NK-92 (cell line): ENCODE measurements around the gene TMEM214.

Experiments used
- DNase-seq: peaks from one replicate; lab custom pipeline; 2025; ENCODE audit not compliant: unreplicated experiment; lab: John Stamatoyannopoulos, UW

Gene TMEM214

DNA sequence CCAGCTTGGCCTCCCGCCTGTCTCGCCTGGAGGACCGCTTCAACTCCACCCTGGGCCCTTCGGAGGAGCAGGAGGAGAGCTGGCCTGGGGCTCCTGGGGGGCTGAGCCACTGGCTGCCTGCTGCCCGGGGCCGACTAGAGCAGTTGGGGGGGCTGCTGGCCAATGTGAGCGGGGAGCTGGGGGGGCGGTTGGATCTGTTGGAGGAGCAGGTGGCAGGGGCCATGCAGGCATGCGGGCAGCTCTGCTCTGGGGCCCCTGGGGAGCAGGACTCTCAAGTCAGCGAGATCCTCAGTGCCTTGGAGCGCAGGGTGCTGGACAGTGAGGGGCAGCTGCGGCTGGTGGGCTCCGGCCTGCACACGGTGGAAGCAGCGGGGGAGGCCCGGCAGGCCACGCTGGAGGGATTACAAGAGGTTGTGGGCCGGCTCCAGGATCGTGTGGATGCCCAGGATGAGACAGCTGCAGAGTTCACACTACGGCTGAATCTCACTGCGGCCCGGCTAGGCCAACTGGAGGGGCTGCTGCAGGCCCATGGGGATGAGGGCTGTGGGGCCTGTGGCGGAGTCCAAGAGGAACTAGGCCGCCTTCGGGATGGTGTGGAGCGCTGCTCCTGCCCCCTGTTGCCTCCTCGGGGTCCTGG lies 50.1 kb downstream of the TMEM214 start:
- no peak for DNase-seq

DNA sequence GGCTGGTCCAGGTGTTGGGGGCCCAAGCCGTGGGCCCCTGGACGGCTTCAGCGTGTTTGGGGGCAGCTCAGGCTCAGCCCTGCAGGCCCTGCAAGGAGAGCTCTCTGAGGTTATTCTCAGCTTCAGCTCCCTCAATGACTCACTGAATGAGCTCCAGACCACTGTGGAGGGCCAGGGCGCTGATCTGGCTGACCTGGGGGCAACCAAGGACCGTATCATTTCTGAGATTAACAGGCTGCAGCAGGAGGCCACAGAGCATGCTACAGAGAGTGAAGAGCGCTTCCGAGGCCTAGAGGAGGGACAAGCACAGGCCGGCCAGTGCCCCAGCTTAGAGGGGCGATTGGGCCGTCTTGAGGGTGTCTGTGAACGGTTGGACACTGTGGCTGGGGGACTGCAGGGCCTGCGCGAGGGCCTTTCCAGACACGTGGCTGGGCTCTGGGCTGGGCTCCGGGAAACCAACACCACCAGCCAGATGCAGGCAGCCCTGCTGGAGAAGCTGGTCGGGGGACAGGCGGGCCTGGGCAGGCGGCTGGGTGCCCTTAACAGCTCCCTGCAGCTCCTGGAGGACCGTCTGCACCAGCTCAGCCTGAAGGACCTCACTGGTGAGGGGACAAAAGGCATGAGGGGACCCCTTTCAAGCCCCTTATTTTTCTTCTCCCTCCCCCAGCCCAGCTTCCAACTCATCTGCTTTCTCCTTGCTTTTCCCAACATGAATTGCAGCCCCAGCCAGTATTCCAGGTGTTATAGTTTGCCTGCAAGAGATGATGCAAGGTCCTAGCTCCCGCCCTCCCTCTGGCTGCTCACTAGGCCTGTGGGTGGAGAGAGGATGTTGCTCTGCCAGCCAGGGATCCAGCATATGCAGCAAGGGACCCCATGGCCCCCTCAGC lies 50.9 kb downstream of the TMEM214 start:
- DNase-seq = no peak

DNA sequence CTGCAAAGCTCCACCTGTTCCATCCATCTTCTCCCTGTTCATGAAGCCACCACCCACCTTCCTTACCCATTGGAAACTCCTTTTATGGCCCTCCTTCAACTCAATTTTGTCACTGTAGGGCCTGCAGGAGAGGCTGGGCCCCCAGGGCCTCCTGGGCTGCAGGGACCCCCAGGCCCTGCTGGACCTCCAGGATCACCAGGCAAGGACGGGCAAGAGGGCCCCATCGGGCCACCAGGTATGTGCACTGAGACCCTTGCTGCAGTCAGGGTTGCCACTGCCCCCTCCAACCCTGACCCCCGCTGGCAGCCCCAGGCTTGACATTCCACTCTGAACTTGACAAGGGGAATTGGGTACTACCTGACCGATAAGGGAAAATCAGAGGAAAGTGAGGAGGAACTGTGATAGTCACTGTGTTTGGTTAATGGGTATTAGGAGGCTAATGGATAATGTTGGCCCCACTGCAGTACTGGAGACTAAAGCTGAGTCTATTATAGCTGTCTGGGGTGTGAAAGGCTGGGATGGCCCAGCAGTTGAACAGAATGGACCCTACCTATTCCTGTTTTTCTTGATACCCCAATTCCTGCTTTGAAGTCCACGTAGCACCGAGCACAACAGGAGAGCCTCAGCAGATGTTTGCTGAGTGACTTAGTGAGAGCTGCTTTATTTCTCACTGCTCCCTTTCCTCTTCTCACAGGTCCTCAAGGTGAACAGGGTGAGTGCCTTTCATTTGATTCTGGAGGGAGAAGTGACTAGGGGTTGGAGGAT lies 51.7 kb downstream of the TMEM214 start:
- DNase-seq = no peak

DNA sequence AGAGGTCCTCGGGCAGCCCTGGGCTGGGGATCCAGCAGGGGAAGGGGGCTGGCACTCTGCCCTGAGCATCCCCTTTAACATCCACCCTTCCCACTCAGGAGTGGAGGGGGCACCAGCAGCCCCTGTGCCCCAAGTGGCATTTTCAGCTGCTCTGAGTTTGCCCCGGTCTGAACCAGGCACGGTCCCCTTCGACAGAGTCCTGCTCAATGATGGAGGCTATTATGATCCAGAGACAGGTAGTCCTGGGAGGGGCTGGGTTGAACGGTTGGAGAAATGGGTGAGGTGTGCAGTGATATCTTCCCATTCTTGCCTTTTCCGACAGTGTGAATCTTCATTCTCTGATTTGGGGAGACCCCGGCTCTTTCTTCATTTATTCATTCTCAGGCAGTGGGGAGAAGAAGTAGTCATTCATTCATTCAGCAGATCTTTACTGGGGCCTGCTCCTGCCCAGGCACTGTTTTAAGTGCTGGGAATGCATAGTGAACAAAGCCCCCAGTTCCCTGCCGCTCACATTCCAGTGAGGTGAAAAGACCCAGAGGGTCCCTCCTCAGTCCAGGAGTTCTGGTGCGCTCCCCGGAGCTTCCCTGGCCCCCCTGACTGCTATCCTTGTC lies 52.4 kb downstream of the TMEM214 start:
- no peak for DNase-seq

DNA sequence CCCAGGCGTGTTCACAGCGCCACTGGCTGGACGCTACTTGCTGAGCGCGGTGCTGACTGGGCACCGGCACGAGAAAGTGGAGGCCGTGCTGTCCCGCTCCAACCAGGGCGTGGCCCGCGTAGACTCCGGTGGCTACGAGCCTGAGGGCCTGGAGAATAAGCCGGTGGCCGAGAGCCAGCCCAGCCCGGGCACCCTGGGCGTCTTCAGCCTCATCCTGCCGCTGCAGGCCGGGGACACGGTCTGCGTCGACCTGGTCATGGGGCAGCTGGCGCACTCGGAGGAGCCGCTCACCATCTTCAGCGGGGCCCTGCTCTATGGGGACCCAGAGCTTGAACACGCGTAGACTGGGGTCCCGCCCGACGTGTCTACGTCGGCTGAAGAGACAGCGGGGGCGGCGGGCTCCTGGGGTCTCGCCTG lies 52.9 kb downstream of the TMEM214 start:
- no peak for DNase-seq

DNA sequence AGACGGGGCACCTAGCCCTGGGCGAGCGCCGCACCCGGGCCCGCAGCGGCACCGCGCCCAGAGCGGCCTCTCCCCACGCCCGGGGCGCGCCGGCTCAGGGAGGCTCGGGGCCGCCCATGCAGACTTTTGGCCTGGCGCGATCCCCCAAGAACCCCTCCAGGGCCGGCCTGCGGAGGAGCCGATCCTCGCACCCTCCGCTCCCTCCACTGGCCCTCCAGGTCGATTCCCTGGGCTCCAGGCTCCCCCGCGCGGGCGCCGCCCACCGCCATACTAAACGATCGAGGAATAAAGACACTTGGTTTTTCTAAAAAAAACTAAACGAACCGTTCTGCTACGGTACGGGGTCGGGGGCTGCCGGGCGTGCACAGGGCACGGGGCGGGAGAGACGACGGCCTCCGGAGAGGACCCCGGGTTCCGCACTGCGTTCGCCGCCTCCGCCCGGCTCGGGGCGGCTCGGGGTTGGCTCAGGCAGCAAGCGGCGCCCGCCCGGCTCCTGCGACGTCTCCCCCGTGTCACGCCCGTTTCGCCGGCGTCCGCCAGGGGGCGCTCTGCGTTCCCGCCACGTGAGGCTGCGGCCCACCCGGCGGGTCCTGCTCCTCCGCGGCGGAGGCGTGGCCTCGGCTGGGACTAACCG lies 53.4 kb downstream of the TMEM214 start:
- peak; percentile 75 for DNase-seq

DNA sequence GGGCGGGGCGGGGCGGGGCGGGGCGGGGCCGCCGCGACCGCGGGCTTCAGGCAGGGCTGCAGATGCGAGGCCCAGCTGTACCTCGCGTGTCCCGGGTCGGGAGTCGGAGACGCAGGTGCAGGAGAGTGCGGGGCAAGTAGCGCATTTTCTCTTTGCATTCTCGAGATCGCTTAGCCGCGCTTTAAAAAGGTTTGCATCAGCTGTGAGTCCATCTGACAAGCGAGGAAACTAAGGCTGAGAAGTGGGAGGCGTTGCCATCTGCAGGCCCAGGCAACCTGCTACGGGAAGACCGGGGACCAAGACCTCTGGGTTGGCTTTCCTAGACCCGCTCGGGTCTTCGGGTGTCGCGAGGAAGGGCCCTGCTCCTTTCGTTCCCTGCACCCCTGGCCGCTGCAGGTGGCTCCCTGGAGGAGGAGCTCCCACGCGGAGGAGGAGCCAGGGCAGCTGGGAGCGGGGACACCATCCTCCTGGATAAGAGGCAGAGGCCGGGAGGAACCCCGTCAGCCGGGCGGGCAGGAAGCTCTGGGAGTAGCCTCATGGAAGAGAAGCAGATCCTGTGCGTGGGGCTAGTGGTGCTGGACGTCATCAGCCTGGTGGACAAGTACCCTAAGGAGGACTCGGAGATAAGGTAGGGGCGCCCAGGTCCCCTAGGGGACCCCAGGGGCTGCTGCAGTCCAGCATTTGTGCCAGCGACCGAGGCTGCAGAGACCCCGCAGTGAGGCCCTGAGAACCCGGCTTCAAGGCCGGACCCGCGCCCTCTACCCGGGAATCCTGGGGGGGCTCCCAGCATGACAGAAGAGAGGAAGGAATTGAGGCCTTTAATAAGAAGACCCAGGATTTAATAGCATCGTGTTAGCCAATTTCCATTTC lies 54.2 kb downstream of the TMEM214 start, which contains the start of gene KHK:
Gene KHK, plus strand, starts transcription at position 49 of the 870 bp plus-strand sequence. Its CDS starts 488 bp downstream, at position 537.
- DNase-seq = no peak

DNA sequence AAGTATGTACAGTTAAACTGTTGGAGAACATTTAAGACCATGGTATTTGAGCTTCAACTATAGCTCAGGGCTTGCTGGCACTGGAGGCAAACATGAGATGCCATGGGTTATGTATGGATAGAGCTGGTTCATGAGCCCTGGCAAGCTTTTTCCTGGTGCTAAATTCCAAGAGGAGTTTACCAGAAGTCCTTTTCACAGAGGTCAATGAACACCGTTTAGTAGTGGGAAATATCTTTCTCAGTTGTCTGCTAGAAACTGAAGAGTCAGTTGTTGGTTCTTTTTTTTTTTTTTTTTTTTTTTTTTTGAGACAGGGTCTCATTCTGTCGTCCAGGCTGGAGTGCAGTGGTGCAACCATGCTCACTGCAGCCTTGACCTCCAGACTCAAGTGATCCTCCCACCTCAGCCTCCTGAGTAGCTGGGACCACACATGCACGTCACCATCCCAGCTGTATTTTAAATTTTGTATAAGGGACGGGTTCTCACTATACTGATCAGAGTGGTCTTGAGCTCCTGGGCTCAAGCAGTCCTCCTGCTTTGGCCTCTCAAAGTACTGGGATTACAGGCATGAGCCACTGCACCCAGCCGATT lies 55.2 kb downstream of the TMEM214 start:
- DNase-seq = no peak

DNA sequence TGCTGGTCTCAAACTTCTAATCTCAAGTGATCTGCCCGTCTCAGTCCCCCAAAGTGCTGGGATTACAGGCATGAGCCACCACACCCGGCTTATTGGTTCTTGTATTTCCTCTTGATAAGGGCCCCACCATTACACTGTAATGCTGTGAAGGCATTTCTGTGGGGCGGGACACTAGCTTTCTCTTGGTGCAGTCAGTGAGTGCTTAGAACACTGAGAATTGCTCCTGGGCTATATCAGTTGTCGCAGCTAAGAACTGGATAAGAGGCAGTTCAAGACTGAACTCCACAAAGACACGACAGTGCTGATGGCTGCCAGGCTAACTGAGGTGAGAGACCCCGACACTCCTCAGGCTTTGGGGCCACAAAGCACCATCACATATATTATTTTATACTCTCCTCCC lies 55.9 kb downstream of the TMEM214 start:
- no peak for DNase-seq

DNA sequence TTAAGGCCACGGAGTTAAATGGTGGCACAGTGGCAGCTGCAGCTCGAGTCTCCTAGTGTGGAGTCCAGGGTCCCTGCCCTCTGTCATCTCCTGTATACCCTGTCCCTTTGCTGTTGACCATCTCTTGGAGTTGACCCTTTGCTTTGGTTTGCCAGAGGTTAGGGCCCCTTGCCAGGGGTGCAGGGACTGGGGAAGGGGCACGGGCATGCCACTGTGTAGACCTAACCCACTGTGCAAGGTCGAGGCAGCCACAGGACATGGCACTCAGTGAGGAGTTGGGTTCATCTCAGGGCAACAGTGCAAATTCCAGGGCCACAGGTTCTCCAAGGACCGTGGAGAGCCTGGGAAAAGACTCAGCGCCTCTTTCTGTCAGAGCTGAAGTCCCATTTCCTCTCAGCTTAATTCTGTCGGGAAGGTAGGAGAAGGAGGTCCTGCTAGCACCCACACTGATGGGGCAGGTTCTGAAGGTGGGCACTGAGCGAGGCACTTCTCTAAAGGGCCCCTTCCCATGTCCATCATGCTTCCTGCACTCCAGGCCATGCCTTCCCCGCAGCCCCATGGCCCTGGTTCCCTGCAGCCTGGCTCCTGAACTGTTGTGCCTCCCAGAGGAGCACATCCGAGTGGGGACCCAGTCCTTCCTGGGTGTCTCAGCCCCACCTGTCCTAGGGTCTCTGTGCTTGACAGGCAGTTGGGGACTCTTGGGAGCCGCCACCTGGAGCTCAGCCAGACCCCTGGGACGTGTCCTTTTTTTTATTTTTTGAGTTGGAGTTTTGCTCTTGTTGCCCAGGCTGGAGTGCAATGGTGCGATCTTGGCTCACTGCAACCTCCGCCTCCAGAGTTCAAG lies 56.6 kb downstream of the TMEM214 start:
- no peak for DNase-seq
